H9 (cell line): Measurements from ENCODE around the gene DCTPP1. TPM values are rescaled to one million over a fixed set of nuclear protein-coding genes. Genes with fewer than 3 reads are reported as not detected.

Source experiments
- DNase-seq: peaks from one replicate; pipeline ENCODE4 v3.0.0-alpha.2; 2017
- H2AFZ ChIP-seq: one replicate; pipeline ENCODE4 v1.6.1; 2013; ENCODE audit warnings: mild to moderate bottlenecking, low read length, control low read depth, moderate library complexity
- H2AK5ac ChIP-seq: 2 replicates; pipeline ENCODE4 v1.6.1; 2013; ENCODE audit warnings: low read length, control low read depth, mixed read lengths; ENCODE audit not compliant: insufficient read length
- H2BK120ac ChIP-seq: one replicate; pipeline ENCODE4 v1.6.1; 2013; ENCODE audit warnings: low read depth, mild to moderate bottlenecking, low read length, control low read depth, inconsistent platforms; ENCODE audit not compliant: poor library complexity, severe bottlenecking
- H2BK12ac ChIP-seq: 2 replicates; pipeline ENCODE4 v1.6.1; 2013; ENCODE audit warnings: low read length, control low read depth, mixed read lengths, low read depth; ENCODE audit not compliant: insufficient read length
- H2BK15ac ChIP-seq: 2 replicates; pipeline ENCODE4 v1.6.1; 2013; ENCODE audit warnings: low read depth, low read length, control low read depth
- H2BK20ac ChIP-seq: one replicate; pipeline ENCODE4 v1.6.1; 2013; ENCODE audit warnings: low read depth, mild to moderate bottlenecking, low read length, control low read depth, inconsistent platforms; ENCODE audit not compliant: poor library complexity, severe bottlenecking
- H2BK5ac ChIP-seq: 2 replicates; pipeline ENCODE4 v1.6.1; 2013; ENCODE audit warnings: low read length, control low read depth, mixed read lengths; ENCODE audit not compliant: insufficient read length
- H3K14ac ChIP-seq: 2 replicates; pipeline ENCODE4 v1.6.1; 2013; ENCODE audit warnings: low read length, control low read depth; ENCODE audit not compliant: insufficient read depth
- H3K18ac ChIP-seq: 2 replicates; pipeline ENCODE4 v1.6.1; 2013; ENCODE audit warnings: low read depth, mild to moderate bottlenecking, mixed read lengths, low read length, control low read depth; ENCODE audit not compliant: insufficient read length
- H3K23ac ChIP-seq: 2 replicates; pipeline ENCODE4 v1.6.1; 2013; ENCODE audit warnings: low read length, control low read depth, mixed read lengths, low read depth; ENCODE audit not compliant: insufficient read length
- H3K23me2 ChIP-seq: 2 replicates; pipeline ENCODE4 v1.6.1; 2013; ENCODE audit warnings: low read depth, mild to moderate bottlenecking, mixed read lengths, low read length, control low read depth; ENCODE audit not compliant: insufficient read length, poor library complexity, severe bottlenecking
- H3K27ac ChIP-seq: 2 replicates; pipeline ENCODE4 v1.5.1; 2013; ENCODE audit warnings: low read length, control low read depth, mixed read lengths, low read depth; ENCODE audit not compliant: insufficient read length
- H3K27me3 ChIP-seq: 2 replicates; pipeline ENCODE4 v1.6.1; 2013; ENCODE audit warnings: low read length, control low read depth, inconsistent platforms; ENCODE audit not compliant: insufficient read depth
- H3K4ac ChIP-seq: 2 replicates; pipeline ENCODE4 v1.6.1; 2013; ENCODE audit warnings: low read depth, mild to moderate bottlenecking, control low read depth, inconsistent platforms, low read length, moderate library complexity
- H3K4me1 ChIP-seq: 2 replicates; pipeline ENCODE4 v1.6.1; 2013; ENCODE audit warnings: low read length, control low read depth, inconsistent platforms; ENCODE audit not compliant: insufficient read depth
- H3K4me2 ChIP-seq: 2 replicates; pipeline ENCODE4 v1.6.1; 2013; ENCODE audit warnings: low read length, control low read depth, mixed read lengths; ENCODE audit not compliant: insufficient read length, insufficient read depth
- H3K56ac ChIP-seq: 2 replicates; pipeline ENCODE4 v1.6.1; 2013; ENCODE audit warnings: low read depth, mild to moderate bottlenecking, mixed read lengths, low read length, control low read depth; ENCODE audit not compliant: insufficient read length
- H3K79me1 ChIP-seq: 2 replicates; pipeline ENCODE4 v1.6.1; 2013; ENCODE audit warnings: low read depth, mild to moderate bottlenecking, moderate library complexity, low read length, control low read depth, inconsistent platforms; ENCODE audit not compliant: insufficient read depth, poor library complexity, severe bottlenecking
- H3K79me2 ChIP-seq: 2 replicates; pipeline ENCODE4 v1.6.1; 2013; ENCODE audit warnings: low read length, control low read depth, inconsistent platforms; ENCODE audit not compliant: insufficient read depth
- H3K9ac ChIP-seq: 2 replicates; pipeline ENCODE4 v1.6.1; 2013; ENCODE audit warnings: low read length, control low read depth, mixed read lengths; ENCODE audit not compliant: insufficient read length; ENCODE audit errors: extremely low read depth
- H3K9me3 ChIP-seq: one replicate; pipeline ENCODE4 v1.6.1; 2013; ENCODE audit warnings: low read depth, low read length, inconsistent platforms; ENCODE audit not compliant: control insufficient read depth
- H3T11ph ChIP-seq: one replicate; pipeline ENCODE4 v1.6.1; 2013; ENCODE audit warnings: mild to moderate bottlenecking, low read length, control low read depth, inconsistent platforms
- H4K20me1 ChIP-seq: one replicate; pipeline ENCODE4 v1.6.1; 2013; ENCODE audit not compliant: control insufficient read depth, insufficient read length, insufficient read depth
- H4K5ac ChIP-seq: 2 replicates; pipeline ENCODE4 v1.6.1; 2013; ENCODE audit warnings: low read depth, mild to moderate bottlenecking, mixed read lengths, low read length, control low read depth; ENCODE audit not compliant: insufficient read length
- H4K8ac ChIP-seq: replicated peaks from 2 replicates; pipeline ENCODE4 v1.6.1; 2013; ENCODE audit warnings: low read length, control low read depth, mixed read lengths, low read depth; ENCODE audit not compliant: insufficient read length
- H4K91ac ChIP-seq: 2 replicates; pipeline ENCODE4 v1.6.1; 2013; ENCODE audit warnings: low read depth, mild to moderate bottlenecking, moderate library complexity, mixed read lengths, low read length, control low read depth; ENCODE audit not compliant: insufficient read length
- H3K27ac Mint-ChIP-seq, 3 experiments: 2 replicates in 2 of 3; 3 replicates in 1 of 3; pipeline ENCODE4 v1.8.0; 2020 to 2021; ENCODE audit warnings: mixed read lengths in 3 of 3, mild to moderate bottlenecking in 1 of 3, moderate library complexity in 1 of 3
- H3K27me3 Mint-ChIP-seq: 2 replicates; pipeline ENCODE4 v1.8.0; 2021; ENCODE audit warnings: low read depth, mild to moderate bottlenecking, moderate library complexity, mixed read lengths
- H3K36me3 Mint-ChIP-seq, 3 experiments: 2 replicates in 2 of 3; 3 replicates in 1 of 3; pipeline ENCODE4 v1.8.0; 2020 to 2021; ENCODE audit warnings: low read depth in 3 of 3, mixed read lengths in 3 of 3; ENCODE audit not compliant: insufficient read depth in 1 of 3
- H3K4me1 Mint-ChIP-seq, 2 experiments: 2 replicates each; pipeline ENCODE4 v1.8.0; 2020; ENCODE audit warnings: mixed read lengths in 2 of 2
- H3K4me3 Mint-ChIP-seq, 2 experiments: 2 replicates in 1 of 2; 3 replicates in 1 of 2; pipeline ENCODE4 v1.8.0; 2020 to 2021; ENCODE audit warnings: mild to moderate bottlenecking in 2 of 2, mixed read lengths in 2 of 2, moderate library complexity in 1 of 2
- H3K9me3 Mint-ChIP-seq, 2 experiments: 2 replicates in 1 of 2; 3 replicates in 1 of 2; pipeline ENCODE4 v1.8.0; 2020; ENCODE audit warnings: mild to moderate bottlenecking in 2 of 2, mixed read lengths in 2 of 2, moderate library complexity in 1 of 2
- WGBS: extraction: QIAGEN DNeasy Blood & Tissue Kit; methylation state at CpG from one replicate; pipeline ENCODE4 v1.1.7; 2013; ENCODE audit warnings: missing lambda C conversion rate, low lambda C conversion rate, mixed read lengths; ENCODE audit not compliant: insufficient read length; ENCODE audit errors: extremely low coverage; 5-methylcytosine and 5-hydroxymethylcytosine counted together
- total RNA-seq: library from RNA; stranded (reverse); gene quantifications from 2 replicates; pipeline ENCODE4 v1.2.1, GENCODE V29; 2021
- TF ChIP-seq, protein P1 (sequence below): fragments of 200-600 bp; sonication (generic); conservative IDR thresholded peaks from 3 replicates; pipeline ENCODE4 v1.8.0; 2021; ENCODE audit warnings: antibody characterized with exemption, mild to moderate bottlenecking

Gene DCTPP1
- total RNA-seq, 1 experiment from 2014 or later: 78.3 TPM

DNA sequence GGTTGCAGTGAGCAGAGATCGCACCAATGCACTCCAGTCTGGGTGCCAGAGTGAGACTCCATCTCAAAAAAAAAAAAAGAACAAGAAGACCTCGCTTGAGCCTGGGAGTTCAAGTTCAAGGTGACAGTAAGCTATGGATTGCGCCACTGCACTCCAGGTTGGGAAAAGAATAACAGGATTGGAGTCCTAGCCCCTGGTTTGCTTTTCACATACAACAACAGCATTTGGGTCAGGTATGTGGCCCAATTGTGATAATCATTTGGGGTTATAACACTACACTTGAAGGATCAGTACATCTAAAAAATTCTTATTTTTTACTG lies 19.2 kb upstream of the DCTPP1 start:
- Mint-ChIP-seq H3K4me3 (no peak overlapping the region), H3K36me3 (peaks cover 11 to 15% (median 11%) of the 10 kb centered on the region in 3 experiments), H3K9me3 (peaks cover 6 to 10% of the 10 kb centered on the region in 2 experiments; a peak in 3 of 5 replicates), H3K27me3 (peaks cover 20% of the 10 kb centered on the region), H3K4me1 (peaks cover 11 to 16% of the 10 kb centered on the region in 2 experiments), H3K27ac (no peak overlapping the region)
- Histone ChIP-seq H3K79me1 (no peaks in the 10 kb centered on the region), H3K14ac (no peak overlapping the region), H2AFZ (no peak overlapping the region), H3K23me2 (peaks cover 5% of the 10 kb centered on the region), H4K5ac (no peak overlapping the region), H3K27ac (no peak overlapping the region), H3K4ac (no peak overlapping the region), H3K4me1 (peaks cover 3% of the 10 kb centered on the region; the same call in 1 of the 2 replicates), H3K23ac (no peak overlapping the region), H3K79me2 (no peaks in the 10 kb centered on the region; the same call in 1 of the 2 replicates), H3T11ph (no peak overlapping the region), H2BK120ac (no peak overlapping the region), H2AK5ac (no peak overlapping the region), H3K9ac (no peak overlapping the region), H3K27me3 (no peaks in the 10 kb centered on the region), H2BK20ac (no peak overlapping the region), H4K8ac (no peak overlapping the region), H2BK15ac (no peak overlapping the region), H3K18ac (no peak overlapping the region), H3K56ac (no peak overlapping the region), H4K20me1 (no peaks in the 10 kb centered on the region), H3K9me3 (no peaks in the 10 kb centered on the region), H4K91ac (no peak overlapping the region), H3K4me2 (no peak overlapping the region), H2BK5ac (no peak overlapping the region), H2BK12ac (no peak overlapping the region)
- WGBS: no CpG with 5 or more reads among the region's 3 CpGs
- TF ChIP-seq, protein P1, sequence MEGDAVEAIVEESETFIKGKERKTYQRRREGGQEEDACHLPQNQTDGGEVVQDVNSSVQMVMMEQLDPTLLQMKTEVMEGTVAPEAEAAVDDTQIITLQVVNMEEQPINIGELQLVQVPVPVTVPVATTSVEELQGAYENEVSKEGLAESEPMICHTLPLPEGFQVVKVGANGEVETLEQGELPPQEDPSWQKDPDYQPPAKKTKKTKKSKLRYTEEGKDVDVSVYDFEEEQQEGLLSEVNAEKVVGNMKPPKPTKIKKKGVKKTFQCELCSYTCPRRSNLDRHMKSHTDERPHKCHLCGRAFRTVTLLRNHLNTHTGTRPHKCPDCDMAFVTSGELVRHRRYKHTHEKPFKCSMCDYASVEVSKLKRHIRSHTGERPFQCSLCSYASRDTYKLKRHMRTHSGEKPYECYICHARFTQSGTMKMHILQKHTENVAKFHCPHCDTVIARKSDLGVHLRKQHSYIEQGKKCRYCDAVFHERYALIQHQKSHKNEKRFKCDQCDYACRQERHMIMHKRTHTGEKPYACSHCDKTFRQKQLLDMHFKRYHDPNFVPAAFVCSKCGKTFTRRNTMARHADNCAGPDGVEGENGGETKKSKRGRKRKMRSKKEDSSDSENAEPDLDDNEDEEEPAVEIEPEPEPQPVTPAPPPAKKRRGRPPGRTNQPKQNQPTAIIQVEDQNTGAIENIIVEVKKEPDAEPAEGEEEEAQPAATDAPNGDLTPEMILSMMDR: no peak
- no peak for DNase-seq
